Activated naive CD4-positive, alpha-beta T cell (primary cell): ENCODE data around the gene KRTAP5-4.
"Not testable (repeated sequence)": the region's sequence is repeated elsewhere in the genome, so short reads cannot be mapped to it uniquely, and the experiment has no call there.

Experiments
- DNase-seq, 4 experiments: peaks; one replicate each; lab custom pipeline; 2025; lab: John Stamatoyannopoulos, UW

Gene KRTAP5-4

GRCh38 chr11:1600626-1601025 lies 21.3 kb downstream of the KRTAP5-4 start:
- no peak for DNase-seq

DNA sequence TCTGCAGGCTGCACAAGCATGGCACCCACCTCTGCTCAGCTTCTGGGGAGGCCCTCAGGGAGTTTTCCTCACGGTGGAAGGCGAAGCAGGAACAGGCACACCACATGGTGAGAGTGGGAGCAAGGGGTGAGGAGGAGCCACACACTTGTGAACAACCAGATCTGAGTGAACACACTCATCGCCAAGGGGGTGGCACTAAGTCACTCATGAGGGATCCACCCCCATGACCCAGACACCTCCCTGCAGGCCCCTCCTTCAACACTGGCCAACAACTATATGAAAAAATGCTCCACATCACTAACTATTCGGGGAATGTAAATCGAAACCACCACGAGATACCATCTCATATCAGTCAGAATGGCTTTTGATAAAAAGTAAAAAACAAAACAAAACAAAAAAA lies 23.1 kb downstream of the KRTAP5-4 start:
- no peak for DNase-seq

GRCh38 chr11:1598406-1598805 lies 23.5 kb downstream of the KRTAP5-4 start:
- not testable (repeated sequence) for DNase-seq

DNA sequence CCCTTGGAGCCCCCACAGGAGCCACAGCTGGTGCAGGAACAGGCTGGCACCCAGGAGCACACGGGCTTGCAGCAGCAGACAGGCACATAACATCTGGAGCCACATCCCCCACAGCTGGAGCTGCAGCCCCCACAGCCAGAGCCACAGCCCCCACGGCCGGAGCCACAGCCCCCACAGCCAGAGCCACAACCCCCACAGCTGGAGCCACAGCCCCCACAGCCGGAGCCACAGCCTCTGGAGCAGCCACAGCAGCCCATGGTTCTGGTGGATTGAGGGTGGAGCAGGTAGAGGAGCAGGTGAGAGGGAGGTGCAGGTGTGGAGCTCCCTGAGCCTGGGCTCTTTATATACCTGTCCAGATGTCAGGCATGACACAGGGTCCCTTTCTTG lies 24.0 kb downstream of the KRTAP5-4 start, which contains the start of gene KRTAP5-2:
KRTAP5-2 (minus strand) TSS at position 301 of the 387 bp plus-strand sequence; CDS start at position 257, 44 bp downstream.
- no peak for DNase-seq

GRCh38 chr11:1597331-1597993 lies 24.5 kb downstream of the KRTAP5-4 start:
- no peak for DNase-seq

DNA sequence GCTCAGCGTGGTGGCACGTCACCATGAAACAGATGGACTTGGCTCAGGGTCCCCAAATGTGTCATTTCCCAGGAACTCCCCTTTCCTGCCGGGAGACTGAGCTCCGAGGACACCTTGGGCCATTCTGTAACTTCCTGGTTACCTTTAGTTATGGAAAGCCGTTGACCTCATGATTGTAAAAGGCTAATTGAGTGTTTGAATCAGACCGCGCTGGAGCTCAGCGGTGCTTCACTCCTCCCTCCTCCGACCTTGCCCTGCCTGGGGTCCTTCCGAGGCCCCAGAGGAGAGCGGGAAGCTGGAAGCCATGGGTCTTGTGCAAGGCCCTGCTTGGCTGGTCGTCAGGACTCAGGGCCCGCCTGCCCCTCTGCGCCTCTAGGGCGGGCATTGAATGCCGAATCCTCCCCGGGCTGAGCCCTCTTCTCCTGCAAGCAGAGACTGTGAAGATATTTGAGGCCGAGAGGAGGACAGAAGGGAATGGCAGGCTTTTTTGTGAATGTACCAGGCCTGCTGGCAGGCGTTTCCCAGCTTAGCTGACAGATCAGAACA lies 25.3 kb downstream of the KRTAP5-4 start:
- not testable (repeated sequence) for DNase-seq

DNA sequence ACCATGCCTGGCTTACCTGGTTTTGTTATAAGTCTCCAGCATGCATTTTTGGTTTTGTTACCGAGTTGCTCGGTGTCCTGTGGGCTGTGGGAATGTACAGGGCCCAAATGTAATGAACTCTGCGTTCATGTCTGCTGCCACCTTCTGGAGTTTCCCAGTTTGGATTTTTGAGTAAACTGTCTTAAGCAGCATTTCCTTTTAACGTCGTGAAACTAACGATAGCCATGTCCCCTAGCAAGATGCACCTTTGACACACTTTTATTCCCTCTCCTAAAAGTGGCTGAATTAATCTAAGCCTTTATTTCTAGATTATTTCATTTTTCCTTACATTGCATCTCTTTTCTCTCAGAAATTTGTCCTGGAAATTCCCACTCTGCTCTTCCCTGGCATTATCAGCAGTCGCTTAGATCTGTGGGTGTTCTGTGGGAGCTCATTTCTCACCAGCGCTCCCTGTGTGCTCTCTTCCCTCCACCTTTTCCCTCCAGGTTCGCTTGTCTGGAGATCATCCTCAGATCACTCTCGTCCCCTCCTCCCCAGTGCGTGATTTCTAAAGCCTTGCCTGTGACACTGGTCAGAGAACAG lies 25.9 kb downstream of the KRTAP5-4 start:
- not testable (repeated sequence) for DNase-seq

DNA sequence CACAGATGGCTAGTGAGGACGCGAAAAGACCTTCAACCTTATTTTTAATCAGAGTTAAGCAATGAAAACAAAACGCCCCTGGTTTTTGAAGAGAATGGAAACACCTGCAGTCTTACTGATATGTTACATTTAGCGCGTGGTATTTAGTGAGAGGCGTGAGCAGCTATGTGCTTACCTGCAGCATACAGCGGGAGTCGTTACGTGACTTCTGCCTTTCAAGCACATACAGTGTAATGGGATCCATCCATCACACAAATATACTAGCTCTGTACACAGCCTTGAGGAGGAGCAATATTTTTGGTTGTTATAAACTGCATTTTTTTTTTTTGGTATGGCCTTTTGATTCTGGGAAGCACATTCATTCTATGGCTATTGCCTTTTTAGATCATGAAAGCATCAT lies 29.3 kb downstream of the KRTAP5-4 start:
- no peak for DNase-seq

- DNase-seq: no peak
Measured at GRCh38 chr11:1589996-1590395, 31.9 kb downstream of the KRTAP5-4 start.

- DNase-seq: not testable (repeated sequence)
Measured at GRCh38 chr11:1589191-1589963, 32.6 kb downstream of the KRTAP5-4 start.

DNA sequence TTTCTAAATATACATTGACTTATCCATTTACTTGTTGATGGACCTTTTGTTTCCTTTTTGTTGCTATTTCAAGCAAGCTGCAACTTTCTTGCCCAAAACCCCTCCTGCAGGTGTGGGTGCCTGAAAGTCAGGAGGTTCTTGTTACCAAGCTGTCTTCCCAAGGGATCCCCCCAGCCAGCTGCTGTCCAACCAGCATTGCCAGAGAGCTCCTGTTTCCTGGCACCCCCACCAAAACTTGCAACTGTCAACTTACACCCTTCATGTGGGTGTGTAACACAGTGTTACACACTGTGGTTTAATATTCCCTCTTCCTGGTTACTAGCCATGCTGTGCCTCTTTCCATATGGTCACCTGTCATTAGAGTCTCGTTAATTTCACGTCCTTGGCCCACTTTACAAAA lies 35.2 kb downstream of the KRTAP5-4 start:
- DNase-seq: no peak

DNA sequence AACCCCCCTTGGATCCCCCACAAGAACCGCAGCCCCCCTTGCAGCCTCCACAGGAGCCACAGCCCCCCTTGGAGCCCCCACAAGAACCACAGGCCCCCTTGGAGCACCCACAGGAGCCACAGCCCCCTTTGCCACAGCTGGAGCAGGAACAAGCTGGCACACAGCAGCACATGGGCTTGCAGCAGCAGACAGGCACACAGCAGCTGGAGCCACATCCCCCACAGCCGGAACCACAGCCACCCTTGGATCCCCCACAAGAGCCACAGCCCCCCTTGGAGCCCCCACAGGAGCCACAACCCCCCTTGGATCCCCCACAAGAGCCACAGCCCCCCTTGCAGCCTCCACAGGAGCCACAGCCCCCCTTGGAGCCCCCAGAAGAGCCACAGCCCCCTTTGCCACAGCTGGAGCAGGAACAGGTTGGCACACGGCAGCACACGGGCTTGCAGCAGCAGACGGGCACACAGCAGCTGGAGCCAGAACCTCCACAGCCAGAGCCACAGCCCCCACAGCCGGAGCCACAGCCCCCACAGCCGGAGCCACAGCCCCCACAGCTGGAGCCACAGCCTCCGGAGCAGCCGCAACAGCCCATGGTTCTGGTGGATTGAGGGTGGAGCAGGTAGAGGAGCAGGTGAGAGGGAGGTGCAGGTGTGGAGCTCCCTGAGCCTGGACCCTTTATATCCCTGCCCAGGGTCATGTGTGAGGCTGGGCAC lies 37.1 kb downstream of the KRTAP5-4 start, which contains the start of gene KRTAP5-1:
KRTAP5-1 (minus strand) TSS at position 623 of the 710 bp plus-strand sequence; CDS start at position 589, 34 bp downstream.
- DNase-seq: not testable (repeated sequence)

DNA sequence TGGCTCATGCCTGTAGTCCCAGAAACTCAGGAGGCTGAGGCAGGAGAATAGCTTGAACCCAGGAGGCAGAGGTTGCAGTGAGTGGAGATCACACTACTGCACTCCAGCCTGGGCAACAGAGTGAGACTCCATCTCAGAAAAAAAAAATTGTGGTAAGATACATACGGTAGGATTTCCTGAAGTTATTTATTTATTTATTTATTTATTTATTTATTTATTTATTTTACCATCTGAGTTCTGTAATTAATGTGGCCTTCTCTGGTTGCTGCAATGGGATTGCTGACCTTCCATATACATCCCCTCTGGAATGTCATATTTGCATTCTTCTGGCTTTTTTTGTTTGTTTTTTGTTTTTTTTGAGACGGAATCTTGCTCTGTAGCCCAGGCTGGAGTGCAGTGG lies 39.0 kb downstream of the KRTAP5-4 start:
- not testable (repeated sequence) for DNase-seq

GRCh38 chr11:1581976-1582375 lies 40.0 kb downstream of the KRTAP5-4 start:
- DNase-seq: no peak

- no peak for DNase-seq
Measured at GRCh38 chr11:1576825-1577224, 45.1 kb downstream of the KRTAP5-4 start.

DNA sequence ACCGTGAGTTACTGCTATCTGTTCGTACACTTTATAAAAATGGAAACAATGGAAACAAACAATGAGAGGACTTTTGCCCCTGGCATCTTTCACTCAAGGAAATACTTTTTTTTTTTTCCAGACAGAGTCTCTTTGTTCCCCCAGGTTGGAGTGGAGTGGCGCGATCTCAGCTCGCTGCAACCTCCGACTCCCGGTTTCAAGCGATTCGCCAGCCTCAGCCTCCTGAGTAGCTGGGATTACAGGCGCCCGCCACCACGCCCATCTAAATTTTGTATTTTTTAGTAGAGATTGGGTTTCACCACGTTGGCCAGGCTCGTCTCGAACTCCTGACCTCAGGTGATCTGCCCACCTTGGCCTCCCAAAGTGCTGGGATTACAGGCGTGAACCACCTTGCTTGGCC lies 46.2 kb downstream of the KRTAP5-4 start:
- DNase-seq: not testable (repeated sequence)

DNA sequence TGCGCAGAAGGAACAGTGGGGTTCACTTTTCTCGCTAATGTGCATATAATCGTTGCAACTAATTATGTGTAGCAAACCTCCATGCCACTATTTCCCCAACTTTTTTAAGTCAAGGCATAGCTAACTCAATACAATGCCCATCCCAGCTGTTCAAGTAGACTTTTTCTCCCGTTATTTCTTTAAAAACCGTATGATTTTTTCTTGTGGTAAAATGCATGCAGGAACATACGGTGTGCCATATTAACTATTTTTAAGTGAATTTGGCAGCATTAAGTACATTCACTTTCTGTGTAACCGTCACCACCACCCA lies 47.0 kb downstream of the KRTAP5-4 start:
- no peak for DNase-seq

- DNase-seq: peak in 2 of 4 experiments; percentile 36 to 58
Measured at GRCh38 chr11:1574238-1574932, 47.6 kb downstream of the KRTAP5-4 start.

DNA sequence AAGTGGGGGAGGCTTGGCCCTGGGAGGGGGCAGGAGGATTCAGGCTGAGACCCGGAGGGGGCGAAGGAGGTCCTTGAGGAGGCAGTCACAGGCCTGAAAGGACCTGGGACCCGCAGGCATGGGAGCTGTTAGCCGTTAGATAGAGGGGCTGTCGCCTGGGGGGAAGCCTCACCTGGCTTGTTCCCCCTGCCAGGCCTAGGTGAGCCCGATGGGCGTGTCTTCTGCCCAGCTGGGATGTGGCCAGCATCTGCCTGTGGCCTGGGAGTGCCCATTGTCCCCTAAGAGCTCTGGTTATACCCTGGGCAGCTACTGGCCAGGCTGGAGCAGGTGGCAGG lies 48.1 kb downstream of the KRTAP5-4 start:
- DNase-seq: no peak

DNA sequence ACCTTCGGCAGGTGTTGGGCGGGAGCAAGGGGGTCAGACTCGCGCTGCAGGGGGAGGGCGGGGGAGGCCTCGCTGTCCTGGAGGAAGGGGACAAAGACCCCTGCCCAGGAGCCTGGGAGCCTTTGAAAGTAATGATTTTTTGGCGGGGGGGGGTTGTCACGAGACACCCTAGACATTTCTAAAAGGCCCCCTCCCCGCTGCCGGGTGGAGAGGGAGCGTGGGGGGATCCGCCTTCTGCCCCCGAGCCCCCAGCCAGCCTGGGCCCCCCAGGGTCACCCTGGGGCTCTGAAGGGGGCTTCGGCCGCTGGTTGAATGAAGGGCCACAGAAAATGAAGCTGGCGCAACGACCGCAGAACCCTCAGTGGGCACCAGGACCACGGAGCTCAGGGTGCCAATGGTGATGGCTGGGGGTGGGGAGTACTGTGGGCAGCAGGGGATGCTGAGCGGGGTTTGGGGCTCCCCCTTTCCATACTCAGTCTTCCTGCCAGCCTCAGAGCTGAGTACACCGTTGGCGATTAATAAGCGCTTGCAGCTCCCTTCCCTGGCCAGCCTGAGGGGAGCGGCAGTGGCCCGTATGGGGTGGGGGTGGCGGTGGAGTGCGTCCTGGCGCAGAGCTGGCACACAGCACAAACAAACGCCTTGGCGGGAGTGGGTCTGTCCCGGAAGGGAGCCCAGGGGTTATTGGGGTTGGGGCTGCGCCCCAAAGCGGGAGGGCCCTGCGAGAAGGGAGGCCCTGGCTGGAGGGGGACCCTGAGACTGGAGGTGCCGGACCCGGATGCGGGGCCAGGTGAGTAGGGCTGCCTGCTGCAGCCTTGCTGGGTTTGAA lies 48.6 kb downstream of the KRTAP5-4 start:
- DNase-seq: no peak
